SU-DHL-6 (cell line): ENCODE measurements around the gene OR5AR1.

Experiments used
- CTCF ChIP-seq: fragments of 200-600 bp; sonication (generic); IDR thresholded peaks from one replicate; pipeline ENCODE4 v1.5.1; 2017; ENCODE audit warnings: antibody characterized with exemption, mild to moderate bottlenecking, low read length, moderate library complexity; ENCODE audit not compliant: insufficient read depth, poor library complexity, severe bottlenecking
- EZH2phosphoT487 ChIP-seq: fragments of 200-600 bp; sonication (generic), shearing (Covaris generic); conservative IDR thresholded peaks from 2 replicates; pipeline ENCODE4 v1.6.1; 2018; ENCODE audit warnings: mild to moderate bottlenecking, antibody characterized with exemption, low read length, moderate library complexity, mixed read lengths

GRCh38 chr11:56663386-56663785 is at the start of gene OR5AR1:
- TF ChIP-seq CTCF = no peak
- TF ChIP-seq EZH2phosphoT487 = no peak
